Loucy (cell line): ENCODE data around the gene CFAP77.

Source experiments
- CTCF ChIP-seq: fragments of 200-600 bp; sonication (generic); conservative IDR thresholded peaks from 2 replicates; pipeline ENCODE4 v1.5.1; 2014; ENCODE audit warnings: mild to moderate bottlenecking, antibody characterized with exemption, low read length
- EZH2phosphoT487 ChIP-seq: fragments of 200-600 bp; IDR thresholded peaks from 2 replicates; pipeline ENCODE4 v1.6.1; 2018; ENCODE audit warnings: antibody characterized with exemption, mild to moderate bottlenecking, moderate library complexity, borderline replicate concordance

- no peak for TF ChIP-seq CTCF
- no peak for TF ChIP-seq EZH2phosphoT487
Observed at GRCh38 chr9:132579427-132579798, 169.4 kb downstream of the CFAP77 start.
